Skin of body (tissue), 2 donors: ENCODE data around the gene ACP3. TPM values are rescaled to one million over a fixed set of nuclear protein-coding genes. Genes with fewer than 3 reads are reported as not detected.

Source experiments
- DNase-seq: peaks from one replicate; lab custom pipeline; 2025; lab: John Stamatoyannopoulos, UW
- total RNA-seq: library from RNA; depleted of rRNA; stranded (reverse); fragments of >200 nt; gene quantifications from one replicate; pipeline ENCODE4 v1.2.3, GENCODE V29; 2014

Gene ACP3
- total RNA-seq, 1 donor from 2014 or later = 21.8 TPM

DNA sequence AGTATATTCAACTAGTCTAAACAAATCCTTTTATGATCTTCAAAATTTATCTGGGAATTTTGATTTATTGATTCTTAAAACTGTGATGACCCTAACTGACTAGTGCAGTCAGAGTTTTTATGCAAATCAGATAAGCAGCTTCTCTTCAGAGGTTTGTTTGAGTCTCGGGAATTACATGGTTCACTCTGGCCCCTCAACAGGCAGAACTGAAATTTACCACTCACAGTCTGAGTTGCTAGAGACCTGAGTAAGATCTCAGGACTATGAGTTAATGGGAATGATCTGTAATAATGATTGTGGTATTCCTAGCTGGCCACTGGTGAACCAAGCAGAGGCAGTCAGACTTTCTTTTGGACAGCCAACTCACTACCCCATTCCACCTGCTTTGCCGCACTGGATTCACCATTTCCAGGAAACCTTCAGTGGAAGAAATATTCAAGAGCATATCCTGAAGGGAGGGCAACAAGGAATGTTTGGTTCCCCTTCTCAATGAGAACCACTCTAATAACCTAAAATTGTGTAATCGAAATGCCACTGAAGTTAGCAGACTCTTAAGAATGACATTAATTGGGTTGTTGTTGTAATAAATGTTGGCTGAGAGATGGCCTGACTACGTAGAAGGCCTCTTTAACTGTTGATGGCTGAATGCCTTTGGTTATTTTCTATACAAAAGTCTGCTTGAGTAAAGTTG, 88.5 kb downstream of the ACP3 start:
- DNase-seq = no peak

DNA sequence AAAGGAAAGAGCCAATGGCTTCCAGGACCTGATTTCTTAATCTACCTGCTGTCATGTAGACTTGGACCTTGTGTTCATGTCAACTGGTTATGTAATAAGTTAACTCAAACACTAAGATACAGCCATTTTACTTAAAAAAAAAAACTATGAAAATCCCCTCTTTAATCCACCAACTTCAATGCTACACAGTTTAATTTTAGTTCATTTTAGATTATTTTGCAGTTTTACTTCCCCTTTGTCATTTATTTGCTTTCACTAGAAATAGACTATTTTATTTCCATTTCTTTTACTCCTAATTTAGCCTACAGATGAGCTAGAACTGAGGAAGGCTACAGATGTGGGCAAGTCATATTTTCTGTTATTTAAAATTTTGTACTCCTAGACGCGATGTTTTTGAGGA, 89.4 kb downstream of the ACP3 start:
- no peak for DNase-seq

DNA sequence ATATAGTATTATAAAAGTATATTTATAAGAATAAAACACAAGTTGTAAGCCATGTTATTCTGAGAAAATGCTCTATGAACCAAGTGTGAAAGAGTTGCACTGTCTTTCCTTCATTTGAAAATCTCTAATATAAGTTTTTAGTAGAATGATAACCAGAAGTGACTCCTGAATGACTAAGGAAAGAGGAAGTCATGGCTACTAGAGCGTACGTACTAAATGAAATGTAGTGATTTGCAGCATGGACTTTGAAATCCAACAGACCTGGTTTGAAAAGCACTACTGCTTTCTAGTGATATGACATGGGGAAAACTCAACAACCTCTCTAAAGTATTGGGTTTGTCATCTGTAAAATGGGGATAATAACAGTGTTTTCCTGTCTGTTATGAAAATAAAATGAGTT, 89.8 kb downstream of the ACP3 start:
- no peak for DNase-seq

Other genes starting within 250 kb of the ACP3 start
- 56.8 TPM for gene DNAJC13, start 100.1 kb downstream of the ACP3 start, total RNA-seq